Vagina (tissue), 2 donors: Measurements from ENCODE around the gene RAP1A.

Experiments used
- POLR2A ChIP-seq, 2 donors: fragments of 450-650 bp; IDR thresholded peaks; one replicate each; pipeline ENCODE4 v1.6.1; 2017; ENCODE audit warnings: antibody characterized with exemption in 2 of 2, mild to moderate bottlenecking in 2 of 2, moderate library complexity in 2 of 2
- POLR2AphosphoS5 ChIP-seq, 2 donors: sonication (generic); formaldehyde crosslinking; IDR thresholded peaks; one replicate each; pipeline ENCODE4 v1.9.0; 2017; ENCODE audit warnings: antibody characterized with exemption in 2 of 2, mild to moderate bottlenecking in 2 of 2, low read depth in 1 of 2; ENCODE audit not compliant: insufficient read depth in 1 of 2
- TF ChIP-seq, protein P1 (sequence below), 3 experiments: fragments of 450-650 bp in 2 of 3; fragments of 200-600 bp in 1 of 3; sonication (generic) in 1 of 3; IDR thresholded peaks; one replicate each; pipeline ENCODE4 v1.5.1; 2017 to 2019; ENCODE audit warnings: antibody characterized with exemption in 3 of 3, mild to moderate bottlenecking in 2 of 3, moderate library complexity in 2 of 3

DNA sequence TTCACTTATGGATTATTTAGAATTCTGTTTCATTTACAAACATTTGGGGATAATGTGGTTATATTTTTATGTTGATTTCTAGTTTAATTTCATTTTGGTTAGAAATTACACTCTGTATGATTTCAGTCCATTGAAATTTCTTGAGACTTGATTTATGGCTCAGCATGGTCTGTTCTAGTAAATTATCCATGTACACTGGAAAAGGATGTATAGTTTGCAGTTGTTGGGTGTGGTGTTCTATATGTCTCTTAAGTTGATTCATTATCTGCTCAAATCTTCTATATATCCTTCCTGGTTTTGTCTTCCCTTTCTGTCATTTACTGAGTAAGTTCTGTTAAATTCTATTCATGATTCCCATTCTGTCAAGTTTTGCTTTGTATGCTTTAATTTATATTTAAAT lies 52.3 kb downstream of the RAP1A start:
- TF ChIP-seq, protein P1, sequence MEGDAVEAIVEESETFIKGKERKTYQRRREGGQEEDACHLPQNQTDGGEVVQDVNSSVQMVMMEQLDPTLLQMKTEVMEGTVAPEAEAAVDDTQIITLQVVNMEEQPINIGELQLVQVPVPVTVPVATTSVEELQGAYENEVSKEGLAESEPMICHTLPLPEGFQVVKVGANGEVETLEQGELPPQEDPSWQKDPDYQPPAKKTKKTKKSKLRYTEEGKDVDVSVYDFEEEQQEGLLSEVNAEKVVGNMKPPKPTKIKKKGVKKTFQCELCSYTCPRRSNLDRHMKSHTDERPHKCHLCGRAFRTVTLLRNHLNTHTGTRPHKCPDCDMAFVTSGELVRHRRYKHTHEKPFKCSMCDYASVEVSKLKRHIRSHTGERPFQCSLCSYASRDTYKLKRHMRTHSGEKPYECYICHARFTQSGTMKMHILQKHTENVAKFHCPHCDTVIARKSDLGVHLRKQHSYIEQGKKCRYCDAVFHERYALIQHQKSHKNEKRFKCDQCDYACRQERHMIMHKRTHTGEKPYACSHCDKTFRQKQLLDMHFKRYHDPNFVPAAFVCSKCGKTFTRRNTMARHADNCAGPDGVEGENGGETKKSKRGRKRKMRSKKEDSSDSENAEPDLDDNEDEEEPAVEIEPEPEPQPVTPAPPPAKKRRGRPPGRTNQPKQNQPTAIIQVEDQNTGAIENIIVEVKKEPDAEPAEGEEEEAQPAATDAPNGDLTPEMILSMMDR (IDR thresholded peaks at IDR 0.05), result no peak
- TF ChIP-seq POLR2A (IDR thresholded peaks at IDR 0.05) (no peak), POLR2AphosphoS5 (IDR thresholded peaks at IDR 0.05; ENCODE audit: insufficient read depth in 1 of 2, low read depth in 1 of 2) (no peak)
